ENCODE data around the gene CAT. TPM values are rescaled to one million over a fixed set of nuclear protein-coding genes. Genes with fewer than 3 reads are reported as not detected.

CAT gene
- total RNA-seq = 29.2 to 34.4 TPM (median 30.5 TPM) in 3 replicates

- H3K4me3 Mint-ChIP-seq = peak within 1 kb of the TSS; percentile 92
- TF ChIP-seq, protein P1, sequence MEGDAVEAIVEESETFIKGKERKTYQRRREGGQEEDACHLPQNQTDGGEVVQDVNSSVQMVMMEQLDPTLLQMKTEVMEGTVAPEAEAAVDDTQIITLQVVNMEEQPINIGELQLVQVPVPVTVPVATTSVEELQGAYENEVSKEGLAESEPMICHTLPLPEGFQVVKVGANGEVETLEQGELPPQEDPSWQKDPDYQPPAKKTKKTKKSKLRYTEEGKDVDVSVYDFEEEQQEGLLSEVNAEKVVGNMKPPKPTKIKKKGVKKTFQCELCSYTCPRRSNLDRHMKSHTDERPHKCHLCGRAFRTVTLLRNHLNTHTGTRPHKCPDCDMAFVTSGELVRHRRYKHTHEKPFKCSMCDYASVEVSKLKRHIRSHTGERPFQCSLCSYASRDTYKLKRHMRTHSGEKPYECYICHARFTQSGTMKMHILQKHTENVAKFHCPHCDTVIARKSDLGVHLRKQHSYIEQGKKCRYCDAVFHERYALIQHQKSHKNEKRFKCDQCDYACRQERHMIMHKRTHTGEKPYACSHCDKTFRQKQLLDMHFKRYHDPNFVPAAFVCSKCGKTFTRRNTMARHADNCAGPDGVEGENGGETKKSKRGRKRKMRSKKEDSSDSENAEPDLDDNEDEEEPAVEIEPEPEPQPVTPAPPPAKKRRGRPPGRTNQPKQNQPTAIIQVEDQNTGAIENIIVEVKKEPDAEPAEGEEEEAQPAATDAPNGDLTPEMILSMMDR (IDR thresholded peaks at IDR 0.05; ENCODE audit: unreplicated experiment) = no peak
- peaks cover 4% of the 10 kb centered on the region for H3K9me3 Mint-ChIP-seq
- peak within 1 kb of the TSS; percentile 93 for H3K27ac Mint-ChIP-seq
- DNase-seq (ENCODE audit: low spot score in 2 of 2, unreplicated experiment in 2 of 2) = peak; percentile 91 to 95
- H3K27me3 Mint-ChIP-seq (ENCODE audit: low read depth) = no peaks in the 10 kb centered on the region
- H3K36me3 Mint-ChIP-seq = peaks cover 2% of the 10 kb centered on the region
- H3K4me1 Mint-ChIP-seq = peaks cover 12% of the 10 kb centered on the region
These were observed at the start of gene CAT for GRCh38 chr11:34438529-34439507. Gene CAT (plus strand): TSS chr11:34438934. CDS start chr11:34439014, 80 bp downstream.

DNA sequence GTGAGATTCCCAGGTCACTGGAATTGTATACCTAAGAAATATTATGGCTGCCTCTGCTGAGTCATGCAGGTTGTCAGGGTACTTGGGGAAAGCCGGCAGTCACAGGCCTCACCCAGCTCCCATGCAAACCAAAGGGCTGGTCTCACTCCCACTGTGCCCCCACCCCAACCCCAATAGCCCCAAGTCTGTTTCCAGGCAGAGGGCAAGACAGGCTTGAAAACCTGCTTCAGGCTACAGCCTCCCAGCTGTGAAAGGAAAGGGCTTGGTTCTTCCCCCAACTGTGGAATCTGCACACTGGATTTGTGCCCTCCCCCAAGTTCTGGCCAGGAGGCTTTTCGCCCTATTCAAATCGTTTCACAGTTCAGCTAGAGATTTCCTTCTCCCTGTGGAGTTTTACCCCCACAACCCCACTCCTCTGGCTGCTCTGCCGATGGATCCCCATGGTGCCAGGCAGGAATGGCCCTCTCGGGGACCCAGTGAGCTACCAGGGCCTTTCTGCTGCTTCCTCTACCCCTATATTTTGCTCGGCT is 43.9 kb upstream of the CAT start:
- Mint-ChIP-seq H3K4me3 (no peak overlapping the region), H3K9me3 (peaks cover 35% of the 10 kb centered on the region), H3K4me1 (no peaks in the 10 kb centered on the region), H3K27ac (no peak overlapping the region), H3K36me3 (no peaks in the 10 kb centered on the region), H3K27me3 (ENCODE audit: low read depth) (peaks cover 26% of the 10 kb centered on the region)
- TF ChIP-seq, protein P1 (IDR thresholded peaks at IDR 0.05; ENCODE audit: unreplicated experiment) = no peak
- DNase-seq (ENCODE audit: low spot score in 2 of 2, unreplicated experiment in 2 of 2) = no peak

- H3K4me3 Mint-ChIP-seq = no peak overlapping the region
- H3K36me3 Mint-ChIP-seq = no peaks in the 10 kb centered on the region
- H3K9me3 Mint-ChIP-seq = peaks cover 33% of the 10 kb centered on the region
- H3K27me3 Mint-ChIP-seq (ENCODE audit: low read depth) = peaks cover 14% of the 10 kb centered on the region
- no peaks in the 10 kb centered on the region for H3K4me1 Mint-ChIP-seq
- TF ChIP-seq, protein P1 (IDR thresholded peaks at IDR 0.05; ENCODE audit: unreplicated experiment) = no peak
- DNase-seq (ENCODE audit: low spot score in 2 of 2, unreplicated experiment in 2 of 2) = no peak
- no peak overlapping the region for H3K27ac Mint-ChIP-seq
These were observed 42.7 kb upstream of the CAT start for GRCh38 chr11:34395916-34396550.

GRCh38 chr11:34397120-34397519 is 41.6 kb upstream of the CAT start:
- H3K9me3 Mint-ChIP-seq = peaks cover 27% of the 10 kb centered on the region
- no peak for DNase-seq (ENCODE audit: low spot score in 2 of 2, unreplicated experiment in 2 of 2)
- H3K27ac Mint-ChIP-seq = no peak overlapping the region
- TF ChIP-seq, protein P1 (IDR thresholded peaks at IDR 0.05; ENCODE audit: unreplicated experiment) = no peak
- no peak overlapping the region for H3K4me3 Mint-ChIP-seq
- no peaks in the 10 kb centered on the region for H3K36me3 Mint-ChIP-seq
- H3K4me1 Mint-ChIP-seq = no peaks in the 10 kb centered on the region
- H3K27me3 Mint-ChIP-seq (ENCODE audit: low read depth) = peaks cover 4% of the 10 kb centered on the region

DNA sequence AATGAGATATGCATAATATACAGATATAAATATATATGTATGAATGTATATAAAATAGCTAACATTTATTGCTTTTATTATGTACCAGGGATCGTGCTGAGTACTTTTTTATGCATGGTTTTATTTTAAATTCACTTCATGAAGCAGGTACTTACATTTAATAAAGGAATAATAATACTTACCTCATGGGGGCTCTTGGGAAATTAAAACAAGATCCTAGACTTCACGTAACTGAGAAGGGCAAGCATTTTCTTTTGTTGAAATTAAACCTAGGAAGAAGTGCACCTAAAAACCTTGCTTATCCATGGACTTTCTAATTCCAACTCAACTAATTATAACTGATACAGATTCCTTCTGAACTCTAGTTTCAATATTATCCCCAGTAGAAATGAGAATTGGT is 40.9 kb upstream of the CAT start:
- Mint-ChIP-seq H3K4me3 (no peak overlapping the region), H3K27ac (no peak overlapping the region), H3K36me3 (no peaks in the 10 kb centered on the region), H3K4me1 (no peaks in the 10 kb centered on the region), H3K9me3 (peaks cover 21% of the 10 kb centered on the region), H3K27me3 (ENCODE audit: low read depth) (no peaks in the 10 kb centered on the region)
- TF ChIP-seq, protein P1 (IDR thresholded peaks at IDR 0.05; ENCODE audit: unreplicated experiment) = no peak
- no peak for DNase-seq (ENCODE audit: low spot score in 2 of 2, unreplicated experiment in 2 of 2)
